ENCODE measurements around the gene TTBK1.

DNA sequence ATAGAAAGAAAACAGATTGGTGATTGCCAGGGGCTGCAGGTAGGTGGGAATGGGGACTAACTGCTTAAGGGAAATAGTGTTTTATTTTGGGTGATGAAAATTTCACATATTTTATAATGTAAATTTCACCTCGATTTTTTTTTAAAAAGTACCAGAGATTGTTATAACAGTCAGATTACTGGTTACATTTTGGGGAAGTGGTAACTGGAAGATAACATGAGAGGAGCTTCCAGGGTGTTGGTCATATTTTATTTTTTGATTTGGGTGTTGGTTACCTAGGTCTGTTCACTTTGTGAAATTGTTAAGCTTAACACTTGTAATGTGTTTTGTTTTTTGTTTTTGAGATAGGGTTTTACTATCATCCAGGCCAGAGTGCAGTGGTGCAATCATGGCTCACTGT is 82.6 kb downstream of the TTBK1 start:
- TF ChIP-seq POLR2A (IDR thresholded peaks at IDR 0.05; ENCODE audit: low read length), result no peak
- TF ChIP-seq, protein P1, sequence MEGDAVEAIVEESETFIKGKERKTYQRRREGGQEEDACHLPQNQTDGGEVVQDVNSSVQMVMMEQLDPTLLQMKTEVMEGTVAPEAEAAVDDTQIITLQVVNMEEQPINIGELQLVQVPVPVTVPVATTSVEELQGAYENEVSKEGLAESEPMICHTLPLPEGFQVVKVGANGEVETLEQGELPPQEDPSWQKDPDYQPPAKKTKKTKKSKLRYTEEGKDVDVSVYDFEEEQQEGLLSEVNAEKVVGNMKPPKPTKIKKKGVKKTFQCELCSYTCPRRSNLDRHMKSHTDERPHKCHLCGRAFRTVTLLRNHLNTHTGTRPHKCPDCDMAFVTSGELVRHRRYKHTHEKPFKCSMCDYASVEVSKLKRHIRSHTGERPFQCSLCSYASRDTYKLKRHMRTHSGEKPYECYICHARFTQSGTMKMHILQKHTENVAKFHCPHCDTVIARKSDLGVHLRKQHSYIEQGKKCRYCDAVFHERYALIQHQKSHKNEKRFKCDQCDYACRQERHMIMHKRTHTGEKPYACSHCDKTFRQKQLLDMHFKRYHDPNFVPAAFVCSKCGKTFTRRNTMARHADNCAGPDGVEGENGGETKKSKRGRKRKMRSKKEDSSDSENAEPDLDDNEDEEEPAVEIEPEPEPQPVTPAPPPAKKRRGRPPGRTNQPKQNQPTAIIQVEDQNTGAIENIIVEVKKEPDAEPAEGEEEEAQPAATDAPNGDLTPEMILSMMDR (IDR thresholded peaks at IDR 0.05), result no peak
- TF ChIP-seq EP300 (IDR thresholded peaks at IDR 0.05), result no peak
- TF ChIP-seq CHD4 (IDR thresholded peaks at IDR 0.05; ENCODE audit: borderline replicate concordance), result no peak
- TF ChIP-seq NFE2L2 (conservative IDR thresholded peaks at IDR 0.05; ENCODE audit: low read length), result no peak
- TF ChIP-seq, protein P2, sequence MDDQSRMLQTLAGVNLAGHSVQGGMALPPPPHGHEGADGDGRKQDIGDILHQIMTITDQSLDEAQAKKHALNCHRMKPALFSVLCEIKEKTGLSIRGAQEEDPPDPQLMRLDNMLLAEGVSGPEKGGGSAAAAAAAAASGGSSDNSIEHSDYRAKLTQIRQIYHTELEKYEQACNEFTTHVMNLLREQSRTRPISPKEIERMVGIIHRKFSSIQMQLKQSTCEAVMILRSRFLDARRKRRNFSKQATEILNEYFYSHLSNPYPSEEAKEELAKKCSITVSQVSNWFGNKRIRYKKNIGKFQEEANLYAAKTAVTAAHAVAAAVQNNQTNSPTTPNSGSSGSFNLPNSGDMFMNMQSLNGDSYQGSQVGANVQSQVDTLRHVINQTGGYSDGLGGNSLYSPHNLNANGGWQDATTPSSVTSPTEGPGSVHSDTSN (IDR thresholded peaks at IDR 0.05), result no peak
- no peak for TF ChIP-seq ZSCAN20 (CRISPR knock-in tag; IDR thresholded peaks at IDR 0.05)
- TF ChIP-seq MYC (IDR thresholded peaks at IDR 0.05; ENCODE audit: borderline replicate concordance, low read length), result no peak
- TF ChIP-seq, protein P3, sequence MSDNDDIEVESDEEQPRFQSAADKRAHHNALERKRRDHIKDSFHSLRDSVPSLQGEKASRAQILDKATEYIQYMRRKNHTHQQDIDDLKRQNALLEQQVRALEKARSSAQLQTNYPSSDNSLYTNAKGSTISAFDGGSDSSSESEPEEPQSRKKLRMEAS (IDR thresholded peaks at IDR 0.05), result no peak
- no peak for TF ChIP-seq HDAC2 (IDR thresholded peaks at IDR 0.05)
- TF ChIP-seq, protein P4, sequence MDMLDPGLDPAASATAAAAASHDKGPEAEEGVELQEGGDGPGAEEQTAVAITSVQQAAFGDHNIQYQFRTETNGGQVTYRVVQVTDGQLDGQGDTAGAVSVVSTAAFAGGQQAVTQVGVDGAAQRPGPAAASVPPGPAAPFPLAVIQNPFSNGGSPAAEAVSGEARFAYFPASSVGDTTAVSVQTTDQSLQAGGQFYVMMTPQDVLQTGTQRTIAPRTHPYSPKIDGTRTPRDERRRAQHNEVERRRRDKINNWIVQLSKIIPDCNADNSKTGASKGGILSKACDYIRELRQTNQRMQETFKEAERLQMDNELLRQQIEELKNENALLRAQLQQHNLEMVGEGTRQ (IDR thresholded peaks at IDR 0.05), result no peak
- TF ChIP-seq RAD21 (conservative IDR thresholded peaks at IDR 0.05 in 1 of 2, IDR thresholded peaks at IDR 0.05 in 1 of 2), result no peak

All from A549 (cell line).